Caco-2 (cell line): Measurements from ENCODE around the gene RBPJ. TPM values are rescaled to one million over a fixed set of nuclear protein-coding genes. Genes with fewer than 3 reads are reported as not detected.

Source experiments
- BruUV-seq: library from RNA; stranded (reverse); fragments of 400-500 nt; replicated peaks from 2 replicates; lab custom pipeline; 2021; lab: Mats Ljungman, UMichigan
- CTCF ChIA-PET: fragments of 300-600 bp; sonication (Branson Sonifier 250); formaldehyde crosslinking; loops from one replicate; lab custom pipeline; 2022; ENCODE audit warnings: antibody characterized with exemption; lab: Charles Lee
- POLR2A ChIA-PET: fragments of 300-600 bp; sonication (Branson Sonifier 250); formaldehyde crosslinking; loops from one replicate; lab custom pipeline; 2022; ENCODE audit warnings: antibody characterized with exemption; lab: Charles Lee
- DNase-seq, 2 experiments: peaks; one replicate each; pipeline versions ENCODE4 v3.0.0 to v3.0.0-alpha.2; 2020 to 2022
- H3K27me3 ChIP-seq: replicated peaks from 2 replicates; pipeline ENCODE4 v1.6.0; 2011; ENCODE audit warnings: low read length; ENCODE audit not compliant: control insufficient read depth, insufficient read depth
- H3K36me3 ChIP-seq: 2 replicates; pipeline ENCODE4 v1.5.1; 2011; ENCODE audit warnings: low read length; ENCODE audit not compliant: control insufficient read depth, insufficient read depth
- H3K4me1 ChIP-seq: fragments of 250-450 bp; sonication (Bioruptor Pico); 2 replicates; pipeline ENCODE4 v1.5.1; 2020; ENCODE audit warnings: mild to moderate bottlenecking
- H3K4me3 ChIP-seq: 2 replicates; pipeline ENCODE4 v1.5.1; 2011; ENCODE audit warnings: low read depth, mild to moderate bottlenecking, control low read depth, low read length
- H3K9me3 ChIP-seq: fragments of 250-450 bp; sonication (Bioruptor Pico); 2 replicates; pipeline ENCODE4 v1.5.1; 2020; ENCODE audit warnings: mild to moderate bottlenecking, moderate library complexity
- H3K27ac Mint-ChIP-seq: one replicate; pipeline ENCODE4 v1.8.0; 2022; ENCODE audit warnings: mixed read lengths; ENCODE audit not compliant: unreplicated experiment
- H3K27me3 Mint-ChIP-seq: one replicate; pipeline ENCODE4 v1.8.0; 2022; ENCODE audit warnings: mixed read lengths; ENCODE audit not compliant: insufficient read depth, unreplicated experiment
- H3K36me3 Mint-ChIP-seq: one replicate; pipeline ENCODE4 v1.8.0; 2022; ENCODE audit warnings: mild to moderate bottlenecking, mixed read lengths; ENCODE audit not compliant: insufficient read depth, unreplicated experiment
- H3K4me1 Mint-ChIP-seq: one replicate; pipeline ENCODE4 v1.8.0; 2022; ENCODE audit warnings: low read depth, mixed read lengths; ENCODE audit not compliant: unreplicated experiment
- H3K4me3 Mint-ChIP-seq: one replicate; pipeline ENCODE4 v1.8.0; 2022; ENCODE audit warnings: mild to moderate bottlenecking, moderate library complexity, mixed read lengths; ENCODE audit not compliant: unreplicated experiment
- H3K9me3 Mint-ChIP-seq: one replicate; pipeline ENCODE4 v1.8.0; 2022; ENCODE audit warnings: mixed read lengths; ENCODE audit not compliant: unreplicated experiment
- CTCF ChIP-seq, 2 experiments: fragments of 200-600 bp in 1 of 2; IDR thresholded peaks; 1 replicate in 1 of 2; 2 replicates in 1 of 2; pipeline versions ENCODE4 v1.5.1 to v1.8.0; 2011 to 2022; ENCODE audit warnings: antibody characterized with exemption in 1 of 2, control low read depth in 1 of 2, inconsistent platforms in 1 of 2, low read depth in 1 of 2, low read length in 1 of 2, mild to moderate bottlenecking in 1 of 2, moderate library complexity in 1 of 2; ENCODE audit not compliant: insufficient read depth in 1 of 2, severe bottlenecking in 1 of 2, unreplicated experiment in 1 of 2
- intact Hi-C: fragments of 100-400 bp; cut with micrococcal nuclease; formaldehyde crosslinking; loops from one replicate; pipeline ENCODE4 v1.10.0; 2022; ENCODE audit not compliant: unreplicated experiment
- total RNA-seq: library from RNA; stranded (reverse); gene quantifications from 2 replicates; pipeline ENCODE4 v1.2.3, GENCODE V29; 2022

Gene RBPJ
- total RNA-seq, 1 experiment from 2014 or later, result 38.8 TPM

- H3K4me1 ChIP-seq, result no peaks in the 10 kb centered on the region
- intact Hi-C loops, result no loop called here
- Mint-ChIP-seq H3K27ac (no peak overlapping the region), H3K9me3 (no peaks in the 10 kb centered on the region), H3K27me3 (no peaks in the 10 kb centered on the region), H3K36me3 (peaks cover 10% of the 10 kb centered on the region), H3K4me1 (no peaks in the 10 kb centered on the region), H3K4me3 (no peak overlapping the region)
- no TSS peak for BruUV-seq
- H3K27me3 ChIP-seq, result no peaks in the 10 kb centered on the region
- no peak overlapping the region for H3K4me3 ChIP-seq
- no peak for TF ChIP-seq CTCF (IDR thresholded peaks at IDR 0.05; ENCODE audit: insufficient read depth in 1 of 2, low read depth in 1 of 2, low read length in 1 of 2, severe bottlenecking in 1 of 2, unreplicated experiment in 1 of 2)
- ChIA-PET POLR2A (no interaction called here), CTCF (no interaction called here)
- no peaks in the 10 kb centered on the region for H3K9me3 ChIP-seq
- H3K36me3 ChIP-seq, result no peaks in the 10 kb centered on the region
- DNase-seq, result no peak
Observed at GRCh38 chr4:26384380-26385057, 63.7 kb downstream of the RBPJ start.

- no peak overlapping the region for H3K27ac Mint-ChIP-seq
Observed at GRCh38 chr4:26385690-26386089, 64.9 kb downstream of the RBPJ start.

GRCh38 chr4:26386386-26386785 is 65.6 kb downstream of the RBPJ start:
- no peak for TF ChIP-seq CTCF (IDR thresholded peaks at IDR 0.05; ENCODE audit: insufficient read depth in 1 of 2, low read depth in 1 of 2, low read length in 1 of 2, severe bottlenecking in 1 of 2, unreplicated experiment in 1 of 2)
- Mint-ChIP-seq H3K27ac (no peak overlapping the region), H3K36me3 (peaks cover 10% of the 10 kb centered on the region), H3K4me3 (no peak overlapping the region), H3K27me3 (no peaks in the 10 kb centered on the region), H3K4me1 (no peaks in the 10 kb centered on the region), H3K9me3 (no peaks in the 10 kb centered on the region)
- Histone ChIP-seq H3K36me3 (no peaks in the 10 kb centered on the region), H3K27me3 (no peaks in the 10 kb centered on the region), H3K4me3 (no peak overlapping the region), H3K4me1 (no peaks in the 10 kb centered on the region), H3K9me3 (no peaks in the 10 kb centered on the region)
- intact Hi-C loops, result no loop called here
- no peak for DNase-seq
- no TSS peak for BruUV-seq
- ChIA-PET CTCF (interaction anchor here (0.8 kb wide), 1 partner anchor 14 kb away, joined by 3 read pairs; no protein-coding TSS in a partner anchor), POLR2A (no interaction called here)

More at GRCh38 chr4:26385690-26386089, 64.9 kb downstream of the RBPJ start:
- no peak for DNase-seq
- Histone ChIP-seq H3K4me1 (no peaks in the 10 kb centered on the region), H3K9me3 (no peaks in the 10 kb centered on the region), H3K36me3 (no peaks in the 10 kb centered on the region), H3K27me3 (no peaks in the 10 kb centered on the region), H3K4me3 (no peak overlapping the region)
- BruUV-seq, result no TSS peak
- TF ChIP-seq CTCF (IDR thresholded peaks at IDR 0.05; ENCODE audit: insufficient read depth in 1 of 2, low read depth in 1 of 2, low read length in 1 of 2, severe bottlenecking in 1 of 2, unreplicated experiment in 1 of 2), result no peak
- intact Hi-C loops, result no loop called here
- Mint-ChIP-seq H3K4me1 (no peaks in the 10 kb centered on the region), H3K4me3 (no peak overlapping the region), H3K9me3 (no peaks in the 10 kb centered on the region), H3K27me3 (no peaks in the 10 kb centered on the region), H3K36me3 (peaks cover 10% of the 10 kb centered on the region)
- ChIA-PET CTCF (interaction anchor here (0.8 kb wide), 1 partner anchor 13 kb away, joined by 3 read pairs; no protein-coding TSS in a partner anchor), POLR2A (no interaction called here)
